ENCODE data around the gene CADPS2. TPM values are rescaled to one million over a fixed set of nuclear protein-coding genes. Genes with fewer than 3 reads are reported as not detected.
"Not testable (repeated sequence)": the region's sequence is repeated elsewhere in the genome, so short reads cannot be mapped to it uniquely, and the experiment has no call there.

Gene CADPS2
- total RNA-seq, 2 donors from 2014 or later = not detected

DNA sequence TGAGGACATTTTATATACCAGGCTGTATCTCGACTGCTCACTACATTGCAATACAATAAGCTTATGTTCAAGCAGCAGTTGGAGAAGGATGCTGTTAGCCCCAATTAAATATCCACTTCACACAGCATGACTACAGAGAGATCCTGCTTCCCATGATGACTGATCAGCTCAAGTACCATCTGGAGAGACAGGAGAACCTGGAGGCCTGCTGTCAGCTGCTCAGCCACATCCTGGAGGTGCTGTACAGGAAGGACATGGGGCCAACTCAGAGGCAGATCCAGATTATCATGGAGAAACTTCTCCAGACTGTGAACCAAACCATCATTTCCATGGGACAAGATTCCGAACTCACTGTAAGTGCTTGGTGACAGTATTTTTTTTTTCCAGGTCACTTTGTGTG, 209.8 kb downstream of the CADPS2 start:
- no peak overlapping the region for H3K4me3 Mint-ChIP-seq
- H3K27ac Mint-ChIP-seq = no peak overlapping the region
- H3K27me3 Mint-ChIP-seq = no peaks in the 10 kb centered on the region
- no peaks in the 10 kb centered on the region for H3K4me1 Mint-ChIP-seq (ENCODE audit: low read depth in 2 of 2)
- peaks cover 20% of the 10 kb centered on the region for H3K9me3 Mint-ChIP-seq
- no peak for DNase-seq (ENCODE audit: low spot score)
- H3K36me3 Mint-ChIP-seq = no peaks in the 10 kb centered on the region
- no peak for ATAC-seq

DNA sequence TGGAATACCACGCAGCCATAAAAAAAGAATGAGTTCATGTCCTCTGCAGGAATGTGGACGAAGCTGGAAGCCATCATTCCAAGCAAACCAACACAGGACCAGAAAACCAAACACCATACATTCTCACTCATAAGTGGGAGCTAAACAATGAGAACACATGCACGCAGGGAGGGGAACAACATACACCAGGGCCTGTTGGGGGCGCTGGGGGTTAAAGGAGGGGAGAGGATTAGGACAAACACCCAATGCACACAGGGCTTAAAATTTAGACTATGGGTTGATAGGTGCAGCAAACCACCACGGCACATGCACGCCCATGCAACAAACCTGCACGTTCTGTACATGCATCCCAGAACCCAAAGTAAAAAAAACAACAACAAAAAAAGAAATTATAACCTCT, 210.6 kb downstream of the CADPS2 start:
- ATAC-seq (no peak), DNase-seq (ENCODE audit: low spot score) (no peak)
- H3K4me1 Mint-ChIP-seq (ENCODE audit: low read depth in 2 of 2) = no peaks in the 10 kb centered on the region
- H3K27ac Mint-ChIP-seq = no peak overlapping the region
- H3K36me3 Mint-ChIP-seq = no peaks in the 10 kb centered on the region
- no peak overlapping the region for H3K4me3 Mint-ChIP-seq
- peaks cover 25% of the 10 kb centered on the region for H3K9me3 Mint-ChIP-seq
- no peaks in the 10 kb centered on the region for H3K27me3 Mint-ChIP-seq

DNA sequence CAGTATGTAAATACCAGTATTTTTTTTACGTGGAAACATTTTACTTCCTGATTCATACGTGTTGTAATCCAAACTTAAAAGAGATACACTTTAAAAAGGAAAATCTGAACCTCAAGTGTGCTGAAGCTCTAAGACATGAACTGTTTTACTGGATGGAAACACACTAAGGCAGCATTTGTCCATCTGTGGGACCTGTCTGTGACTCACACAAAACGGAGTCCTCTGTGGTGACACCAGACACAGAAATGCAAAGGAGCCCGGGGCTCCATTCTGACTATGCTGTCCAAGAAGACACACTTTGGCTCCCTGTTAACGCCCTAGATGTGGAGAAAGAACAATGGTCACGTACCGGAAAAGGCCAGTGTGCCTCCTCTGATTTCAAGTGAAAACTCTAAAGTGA, 211.2 kb downstream of the CADPS2 start:
- Mint-ChIP-seq H3K27me3 (no peaks in the 10 kb centered on the region), H3K27ac (no peak overlapping the region), H3K4me1 (ENCODE audit: low read depth in 2 of 2) (no peaks in the 10 kb centered on the region), H3K9me3 (peaks cover 26% of the 10 kb centered on the region), H3K4me3 (no peak overlapping the region), H3K36me3 (no peaks in the 10 kb centered on the region)
- ATAC-seq (no peak), DNase-seq (ENCODE audit: low spot score) (no peak)

DNA sequence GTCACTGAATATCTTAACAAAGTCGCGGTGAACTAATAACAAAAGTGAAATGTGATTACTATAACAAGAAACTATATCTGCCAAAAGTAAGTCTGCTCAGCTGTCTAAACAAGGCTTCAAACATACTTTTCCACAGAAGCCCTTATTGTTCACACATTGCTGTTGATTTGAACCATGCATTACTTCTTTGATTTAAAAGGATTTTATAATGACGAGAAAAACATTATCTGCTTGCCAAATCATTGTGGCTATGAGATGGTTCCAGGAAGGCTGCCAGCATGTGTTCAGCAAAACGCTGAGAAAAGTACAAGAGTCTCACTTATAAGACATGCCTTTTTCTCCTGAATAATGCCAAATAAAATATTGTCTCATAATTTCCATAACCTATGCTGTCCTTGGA, 211.8 kb downstream of the CADPS2 start:
- H3K36me3 Mint-ChIP-seq = no peaks in the 10 kb centered on the region
- ATAC-seq (no peak), DNase-seq (ENCODE audit: low spot score) (no peak)
- H3K4me3 Mint-ChIP-seq = no peak overlapping the region
- H3K27ac Mint-ChIP-seq = no peak overlapping the region
- no peaks in the 10 kb centered on the region for H3K27me3 Mint-ChIP-seq
- no peaks in the 10 kb centered on the region for H3K4me1 Mint-ChIP-seq (ENCODE audit: low read depth in 2 of 2)
- peaks cover 30% of the 10 kb centered on the region for H3K9me3 Mint-ChIP-seq

GRCh38 chr7:122673951-122674350, 212.3 kb downstream of the CADPS2 start:
- DNase-seq (ENCODE audit: low spot score) (no peak), ATAC-seq (no peak)
- H3K4me3 Mint-ChIP-seq = no peak overlapping the region
- H3K4me1 Mint-ChIP-seq (ENCODE audit: low read depth in 2 of 2) = no peaks in the 10 kb centered on the region
- H3K27me3 Mint-ChIP-seq = no peaks in the 10 kb centered on the region
- no peak overlapping the region for H3K27ac Mint-ChIP-seq
- H3K36me3 Mint-ChIP-seq = no peaks in the 10 kb centered on the region
- H3K9me3 Mint-ChIP-seq = peaks cover 29% of the 10 kb centered on the region

GRCh38 chr7:122672536-122672935, 213.7 kb downstream of the CADPS2 start:
- Mint-ChIP-seq H3K27ac (no peak overlapping the region), H3K27me3 (no peaks in the 10 kb centered on the region), H3K9me3 (peaks cover 28% of the 10 kb centered on the region), H3K36me3 (peaks cover 6% of the 10 kb centered on the region), H3K4me1 (ENCODE audit: low read depth in 2 of 2) (no peaks in the 10 kb centered on the region), H3K4me3 (no peak overlapping the region)
- DNase-seq (ENCODE audit: low spot score) (no peak), ATAC-seq (no peak)

DNA sequence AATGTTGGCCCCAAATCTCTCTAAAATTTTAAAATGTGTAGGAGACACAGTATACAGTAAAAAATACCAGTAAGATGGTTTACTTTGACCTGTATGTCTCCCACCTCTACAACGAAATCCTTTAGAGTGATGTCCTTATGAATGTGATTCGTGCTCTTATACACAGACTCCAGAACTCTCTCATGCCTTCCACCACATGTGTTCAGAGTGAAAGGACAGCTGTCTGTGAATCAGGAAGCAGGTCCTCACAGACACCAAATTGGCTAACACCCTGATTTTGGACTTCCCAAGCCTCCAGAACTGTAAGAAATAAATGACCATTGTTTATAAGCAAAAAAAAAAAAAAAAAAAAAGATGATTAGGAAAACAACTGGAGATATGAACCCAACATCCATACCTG, 222.5 kb downstream of the CADPS2 start:
- no peak for ATAC-seq
- no peaks in the 10 kb centered on the region for H3K4me1 Mint-ChIP-seq (ENCODE audit: low read depth in 2 of 2)

DNA sequence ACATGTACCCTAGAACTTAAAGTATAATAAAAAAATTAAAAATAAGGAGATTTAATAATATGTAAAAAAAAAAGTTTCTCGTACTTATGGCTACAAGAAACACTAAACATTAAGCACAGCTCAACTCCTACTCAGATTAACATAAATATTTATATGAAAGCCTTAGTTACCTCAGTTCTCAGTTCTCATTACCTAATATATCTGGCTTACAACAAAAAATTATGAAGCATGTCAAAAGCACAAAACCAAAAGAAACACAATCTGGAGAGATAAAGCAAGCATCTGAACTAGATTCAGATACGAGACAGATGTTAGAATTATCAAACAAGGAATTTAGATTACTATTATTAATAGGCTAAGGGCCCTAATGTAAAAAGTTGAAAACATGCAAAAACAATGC, 227.4 kb downstream of the CADPS2 start:
- no peak for ATAC-seq
- Mint-ChIP-seq H3K27ac (no peak overlapping the region), H3K27me3 (no peaks in the 10 kb centered on the region), H3K9me3 (peaks cover 21% of the 10 kb centered on the region), H3K36me3 (no peaks in the 10 kb centered on the region), H3K4me1 (ENCODE audit: low read depth in 2 of 2) (no peaks in the 10 kb centered on the region), H3K4me3 (no peak overlapping the region)
- no peak for DNase-seq (ENCODE audit: low spot score)

More for the DNA sequence above, 222.5 kb downstream of the CADPS2 start:
- DNase-seq (ENCODE audit: low spot score) = no peak
- peaks cover 10% of the 10 kb centered on the region for H3K36me3 Mint-ChIP-seq
- no peak overlapping the region for H3K27ac Mint-ChIP-seq
- H3K9me3 Mint-ChIP-seq = peaks cover 20% of the 10 kb centered on the region
- H3K4me3 Mint-ChIP-seq = no peak overlapping the region
- no peaks in the 10 kb centered on the region for H3K27me3 Mint-ChIP-seq

DNA sequence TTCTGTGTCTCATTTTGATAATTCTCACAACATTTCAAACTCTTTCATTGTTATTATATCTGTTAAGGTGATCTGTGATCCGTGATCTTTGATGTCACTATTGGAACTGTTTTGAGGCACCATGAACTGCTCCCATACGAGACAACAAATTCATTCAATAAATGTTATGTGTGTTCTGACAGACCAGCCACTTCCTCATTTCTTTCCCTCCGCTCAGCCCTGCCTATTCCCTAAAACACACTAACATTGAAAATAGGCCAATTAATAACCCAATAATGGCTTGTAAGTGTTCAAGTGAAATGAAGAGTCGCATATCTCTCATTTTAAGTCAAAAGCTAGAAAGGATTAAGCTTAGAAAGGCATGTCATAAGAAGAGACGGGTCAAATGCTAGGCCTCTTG, 232.6 kb downstream of the CADPS2 start:
- Mint-ChIP-seq H3K4me1 (ENCODE audit: low read depth in 2 of 2) (no peaks in the 10 kb centered on the region), H3K9me3 (peaks cover 28% of the 10 kb centered on the region), H3K27me3 (no peaks in the 10 kb centered on the region), H3K27ac (no peak overlapping the region), H3K36me3 (no peaks in the 10 kb centered on the region), H3K4me3 (no peak overlapping the region)
- DNase-seq (ENCODE audit: low spot score) = no peak
- no peak for ATAC-seq

DNA sequence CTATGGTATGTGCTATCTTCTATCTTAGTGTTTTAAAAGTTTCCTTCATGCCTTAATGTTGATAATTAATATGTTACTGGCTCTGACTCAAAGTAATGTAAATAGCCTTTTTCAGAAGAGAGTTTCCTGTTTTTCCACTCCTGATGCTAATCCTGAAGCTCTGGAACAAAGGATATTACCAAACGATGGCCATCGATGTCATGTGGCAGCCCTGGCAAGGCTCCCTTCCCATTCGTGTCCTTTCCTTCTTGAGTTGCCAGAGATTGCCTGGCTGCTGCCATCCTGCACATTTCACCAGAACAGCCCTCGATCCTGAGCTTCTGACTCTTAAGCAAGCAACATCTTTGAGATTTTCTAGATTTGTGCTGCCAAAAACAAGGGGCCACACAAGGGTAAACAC, 233.4 kb downstream of the CADPS2 start:
- H3K27me3 Mint-ChIP-seq = no peaks in the 10 kb centered on the region
- DNase-seq (ENCODE audit: low spot score) (no peak), ATAC-seq (no peak)
- no peaks in the 10 kb centered on the region for H3K4me1 Mint-ChIP-seq (ENCODE audit: low read depth in 2 of 2)
- peaks cover 28% of the 10 kb centered on the region for H3K9me3 Mint-ChIP-seq
- no peak overlapping the region for H3K4me3 Mint-ChIP-seq
- H3K27ac Mint-ChIP-seq = no peak overlapping the region
- H3K36me3 Mint-ChIP-seq = no peaks in the 10 kb centered on the region

- Mint-ChIP-seq H3K27me3 (no peaks in the 10 kb centered on the region), H3K27ac (no peak overlapping the region), H3K36me3 (no peaks in the 10 kb centered on the region), H3K4me1 (ENCODE audit: low read depth in 2 of 2) (no peaks in the 10 kb centered on the region), H3K4me3 (no peak overlapping the region), H3K9me3 (peaks cover 31% of the 10 kb centered on the region)
- no peak for DNase-seq (ENCODE audit: low spot score)
- no peak for ATAC-seq
Observed at GRCh38 chr7:122651451-122651850, 234.8 kb downstream of the CADPS2 start.

GRCh38 chr7:122643250-122643649, 243.0 kb downstream of the CADPS2 start:
- DNase-seq (ENCODE audit: low spot score) = no peak
- Mint-ChIP-seq H3K27me3 (no peaks in the 10 kb centered on the region), H3K4me3 (no peak overlapping the region), H3K27ac (no peak overlapping the region), H3K4me1 (ENCODE audit: low read depth in 2 of 2) (no peaks in the 10 kb centered on the region), H3K36me3 (peaks cover 6% of the 10 kb centered on the region), H3K9me3 (peaks cover 20% of the 10 kb centered on the region)
- no peak for ATAC-seq

DNA sequence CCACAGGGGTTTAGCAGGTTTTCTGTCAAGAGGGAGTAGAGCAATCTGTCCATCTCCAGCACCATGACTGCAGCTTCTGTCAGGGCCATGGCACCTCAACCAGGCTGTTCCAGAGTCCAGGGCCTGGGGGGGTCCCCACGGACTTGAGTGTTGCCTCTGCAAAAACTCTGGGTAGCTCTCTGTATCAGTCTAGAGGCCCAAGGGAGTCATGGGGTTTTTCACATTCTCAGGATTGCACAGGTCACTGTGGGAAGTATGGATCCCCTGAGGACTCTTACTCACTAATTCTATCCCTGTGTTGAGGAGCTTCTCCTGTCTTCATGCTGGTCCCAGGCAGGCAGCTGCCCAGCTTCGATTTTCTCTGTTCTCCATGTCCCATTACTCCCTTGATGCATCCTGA, 247.8 kb downstream of the CADPS2 start:
- no peaks in the 10 kb centered on the region for H3K4me1 Mint-ChIP-seq (ENCODE audit: low read depth in 2 of 2)
- H3K27me3 Mint-ChIP-seq = no peaks in the 10 kb centered on the region
- H3K4me3 Mint-ChIP-seq = no peak overlapping the region
- ATAC-seq (peak in 1 of 2 donors; percentile 24), DNase-seq (ENCODE audit: low spot score) (no peak)
- H3K27ac Mint-ChIP-seq = no peak overlapping the region
- peaks cover 13% of the 10 kb centered on the region for H3K36me3 Mint-ChIP-seq
- peaks cover 33% of the 10 kb centered on the region for H3K9me3 Mint-ChIP-seq

DNA sequence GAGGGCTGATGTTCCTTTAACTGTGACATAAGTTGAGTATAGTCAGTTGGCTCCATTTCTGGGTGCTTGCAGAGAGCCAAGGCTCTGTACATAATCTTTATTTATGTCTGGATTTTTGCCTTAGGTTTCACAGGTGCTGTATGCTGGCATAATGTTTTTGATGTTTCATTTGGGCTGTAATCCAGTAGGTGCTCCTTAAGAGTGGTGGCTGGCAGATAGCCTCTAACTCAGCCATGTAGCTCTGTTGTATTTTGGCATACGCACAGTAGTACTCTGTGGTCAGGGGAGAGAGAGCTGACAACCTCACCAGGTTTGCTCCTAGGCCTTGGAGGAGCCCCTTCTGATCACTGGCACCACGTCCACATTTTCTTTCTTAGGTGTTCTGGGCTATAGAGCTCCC, 248.5 kb downstream of the CADPS2 start:
- no peaks in the 10 kb centered on the region for H3K27me3 Mint-ChIP-seq
- no peak for DNase-seq (ENCODE audit: low spot score)
- no peak overlapping the region for H3K4me3 Mint-ChIP-seq
- peaks cover 13% of the 10 kb centered on the region for H3K36me3 Mint-ChIP-seq
- peaks cover 36% of the 10 kb centered on the region for H3K9me3 Mint-ChIP-seq
- no peaks in the 10 kb centered on the region for H3K4me1 Mint-ChIP-seq (ENCODE audit: low read depth in 2 of 2)
- H3K27ac Mint-ChIP-seq = no peak overlapping the region
- no peak for ATAC-seq

DNA sequence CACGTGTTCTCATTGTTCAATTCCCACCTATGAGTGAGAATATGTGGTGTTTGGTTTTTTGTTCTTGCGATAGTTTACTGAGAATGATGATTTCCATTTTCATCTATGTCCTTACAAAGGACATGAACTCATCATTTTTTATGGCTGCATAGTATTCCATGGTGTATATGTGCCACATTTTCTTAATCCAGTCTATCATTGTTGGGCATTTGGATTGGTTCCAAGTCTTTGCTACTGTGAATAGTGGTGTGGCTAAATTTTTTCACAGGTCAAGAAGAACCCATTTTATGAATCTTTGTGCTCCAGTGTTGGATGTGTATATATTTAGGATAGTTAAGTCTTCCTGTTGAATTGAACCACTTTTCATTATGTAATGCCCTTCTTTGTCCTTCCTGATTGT, 250.8 kb downstream of the CADPS2 start:
- not testable (repeated sequence) for H3K27ac Mint-ChIP-seq; DNase-seq (ENCODE audit: low spot score); H3K4me1 Mint-ChIP-seq (ENCODE audit: low read depth in 2 of 2); H3K27me3 Mint-ChIP-seq; H3K4me3 Mint-ChIP-seq; ATAC-seq
- Mint-ChIP-seq H3K36me3 (peaks cover 13% of the 10 kb centered on the region), H3K9me3 (peaks cover 40% of the 10 kb centered on the region)
